Parathyroid adenoma (tissue), 2 donors: ENCODE measurements around the gene AQP10.
A peak's percentile ranks its signal among the peaks of the same experiment; 100 is the strongest.

ENCODE experiments used
- H2AFZ ChIP-seq: fragments of 300-600 bp; sonication (generic); one replicate; pipeline ENCODE4 v1.7.0; 2017; ENCODE audit warnings: antibody characterized with exemption, mild to moderate bottlenecking
- H3K27ac ChIP-seq: fragments of 300-600 bp; sonication (generic); one replicate; pipeline ENCODE4 v1.7.0; 2017
- H3K27me3 ChIP-seq: fragments of 300-600 bp; sonication (generic); one replicate; pipeline ENCODE4 v1.7.0; 2017; ENCODE audit warnings: low read length; ENCODE audit not compliant: control insufficient read depth, insufficient read depth
- H3K36me3 ChIP-seq: fragments of 300-600 bp; sonication (generic); one replicate; pipeline ENCODE4 v1.7.0; 2017; ENCODE audit warnings: low read length; ENCODE audit not compliant: control insufficient read depth, insufficient read depth
- H3K4me1 ChIP-seq: fragments of 300-600 bp; sonication (generic); one replicate; pipeline ENCODE4 v1.7.0; 2017; ENCODE audit warnings: control low read depth
- H3K4me2 ChIP-seq: fragments of 300-600 bp; sonication (generic); one replicate; pipeline ENCODE4 v1.7.0; 2017; ENCODE audit warnings: low read length
- H3K4me3 ChIP-seq: fragments of 300-600 bp; sonication (generic); one replicate; pipeline ENCODE4 v1.7.0; 2017; ENCODE audit warnings: low read depth, low read length
- H3K79me2 ChIP-seq: fragments of 300-600 bp; sonication (generic); one replicate; pipeline ENCODE4 v1.7.0; 2017; ENCODE audit warnings: control low read depth
- H3K9ac ChIP-seq: fragments of 300-600 bp; sonication (generic); one replicate; pipeline ENCODE4 v1.7.0; 2017; ENCODE audit warnings: mild to moderate bottlenecking
- H3K9me3 ChIP-seq: fragments of 300-600 bp; sonication (generic); one replicate; pipeline ENCODE4 v1.7.0; 2017; ENCODE audit warnings: low read length; ENCODE audit not compliant: control insufficient read depth
- CTCF ChIP-seq: fragments of 300-600 bp; sonication (generic); IDR thresholded peaks from one replicate; pipeline ENCODE4 v1.7.0; 2017; ENCODE audit warnings: antibody characterized with exemption, mild to moderate bottlenecking
- donor health status: primary hyperparathyroidism.

Gene AQP10

GRCh38 chr1:154350383-154350782 is 29.5 kb downstream of the AQP10 start:
- Histone ChIP-seq H3K4me2 (no peak overlapping the region), H3K27me3 (no peaks in the 10 kb centered on the region), H3K4me3 (no peak overlapping the region), H3K4me1 (no peaks in the 10 kb centered on the region), H3K36me3 (no peaks in the 10 kb centered on the region), H3K79me2 (no peaks in the 10 kb centered on the region), H3K9ac (no peak overlapping the region), H3K9me3 (no peaks in the 10 kb centered on the region), H3K27ac (no peak overlapping the region), H2AFZ (no peak overlapping the region)
- no peak for TF ChIP-seq CTCF

- no peak for TF ChIP-seq CTCF
- no peaks in the 10 kb centered on the region for H3K9me3 ChIP-seq
- H3K9ac ChIP-seq, result no peak overlapping the region
- H3K4me2 ChIP-seq, result no peak overlapping the region
- H3K4me1 ChIP-seq, result no peaks in the 10 kb centered on the region
- no peaks in the 10 kb centered on the region for H3K36me3 ChIP-seq
- no peaks in the 10 kb centered on the region for H3K27me3 ChIP-seq
- no peak overlapping the region for H3K27ac ChIP-seq
- no peak overlapping the region for H2AFZ ChIP-seq
- no peak overlapping the region for H3K4me3 ChIP-seq
- no peaks in the 10 kb centered on the region for H3K79me2 ChIP-seq
These were observed 30.6 kb downstream of the AQP10 start for GRCh38 chr1:154351363-154352068.

GRCh38 chr1:154352245-154352580 is 31.3 kb downstream of the AQP10 start:
- TF ChIP-seq CTCF, result no peak
- peak overlapping the region; percentile 19 for H3K4me3 ChIP-seq

GRCh38 chr1:154352581-154353459 is 31.9 kb downstream of the AQP10 start:
- TF ChIP-seq CTCF, result no peak
- H3K4me3 ChIP-seq, result peak overlapping the region; percentile 19
- no peaks in the 10 kb centered on the region for H3K36me3 ChIP-seq
- H3K4me1 ChIP-seq, result no peaks in the 10 kb centered on the region
- H3K9me3 ChIP-seq, result no peaks in the 10 kb centered on the region
- peak overlapping the region; percentile 63 for H3K4me2 ChIP-seq
- H3K27me3 ChIP-seq, result no peaks in the 10 kb centered on the region
- H2AFZ ChIP-seq, result peak overlapping the region; percentile 88
- no peak overlapping the region for H3K27ac ChIP-seq
- no peak overlapping the region for H3K9ac ChIP-seq
- H3K79me2 ChIP-seq, result no peaks in the 10 kb centered on the region

More at GRCh38 chr1:154352245-154352580, 31.3 kb downstream of the AQP10 start:
- Histone ChIP-seq H3K9me3 (no peaks in the 10 kb centered on the region), H3K9ac (no peak overlapping the region), H3K4me2 (peak overlapping the region; percentile 63), H3K4me1 (no peaks in the 10 kb centered on the region), H3K27ac (no peak overlapping the region), H3K36me3 (no peaks in the 10 kb centered on the region), H2AFZ (peak overlapping the region; percentile 88), H3K27me3 (no peaks in the 10 kb centered on the region), H3K79me2 (no peaks in the 10 kb centered on the region)
